ENCODE data around the gene ELAC2. TPM values are rescaled to one million over a fixed set of nuclear protein-coding genes. Genes with fewer than 3 reads are reported as not detected.
A peak's percentile ranks its signal among the peaks of the same experiment; 100 is the strongest.

Gene ELAC2
- total and polyA plus RNA-seq, 4 donors, result 10.8 to 53.8 (median 38.3) TPM

- intact Hi-C loops (cut with DNase I), result no loop called here
- Histone ChIP-seq H3K36me3 (ENCODE audit: control insufficient read depth in 1 of 2, insufficient read depth in 2 of 2, low read length in 1 of 2) (peaks cover 6 to 22% of the 10 kb centered on the region in 2 donors), H3K9me3 (ENCODE audit: control insufficient read depth, low read length) (no peaks in the 10 kb centered on the region), H3K4me1 (ENCODE audit: control insufficient read depth in 1 of 2, insufficient read depth in 2 of 2, low read length in 2 of 2) (no peaks in the 10 kb centered on the region), H3K27me3 (ENCODE audit: control insufficient read depth in 1 of 2, insufficient read depth in 2 of 2, low read length in 1 of 2) (no peaks in the 10 kb centered on the region), H3K27ac (ENCODE audit: low read depth in 1 of 2, low read length in 2 of 2) (no peak overlapping the region), H3K4me3 (ENCODE audit: low read length in 2 of 2) (no peak overlapping the region)
- no peak for ATAC-seq (ENCODE audit: low FRiP score)
- 92 to 94% methylated on average over 14 of the region's 14 CpGs for WGBS, 2 donors
- peak in 1 of 2 donors; percentile 67 for DNase-seq
Measured at GRCh38 chr17:12992676-12993075, 25.2 kb downstream of the ELAC2 start.

GRCh38 chr17:12990926-12991325, 26.9 kb downstream of the ELAC2 start:
- no peaks in the 10 kb centered on the region for H3K4me1 ChIP-seq (ENCODE audit: control insufficient read depth in 1 of 2, insufficient read depth in 2 of 2, low read length in 2 of 2)
- H3K27ac ChIP-seq (ENCODE audit: low read depth in 1 of 2, low read length in 2 of 2), result no peak overlapping the region
- intact Hi-C loops (cut with DNase I), result no loop called here
- H3K4me3 ChIP-seq (ENCODE audit: low read length in 2 of 2), result no peak overlapping the region
- DNase-seq (peak in 1 of 2 donors; percentile 63), ATAC-seq (ENCODE audit: low FRiP score) (no peak)
- peaks cover 6 to 20% of the 10 kb centered on the region in 2 donors for H3K36me3 ChIP-seq (ENCODE audit: control insufficient read depth in 1 of 2, insufficient read depth in 2 of 2, low read length in 1 of 2)
- no peaks in the 10 kb centered on the region for H3K9me3 ChIP-seq (ENCODE audit: control insufficient read depth, low read length)
- H3K27me3 ChIP-seq (ENCODE audit: control insufficient read depth in 1 of 2, insufficient read depth in 2 of 2, low read length in 1 of 2), result no peaks in the 10 kb centered on the region
- 94% methylated on average over 12 of the region's 12 CpGs for whole genome bisulfite sequencing, 2 donors

DNA sequence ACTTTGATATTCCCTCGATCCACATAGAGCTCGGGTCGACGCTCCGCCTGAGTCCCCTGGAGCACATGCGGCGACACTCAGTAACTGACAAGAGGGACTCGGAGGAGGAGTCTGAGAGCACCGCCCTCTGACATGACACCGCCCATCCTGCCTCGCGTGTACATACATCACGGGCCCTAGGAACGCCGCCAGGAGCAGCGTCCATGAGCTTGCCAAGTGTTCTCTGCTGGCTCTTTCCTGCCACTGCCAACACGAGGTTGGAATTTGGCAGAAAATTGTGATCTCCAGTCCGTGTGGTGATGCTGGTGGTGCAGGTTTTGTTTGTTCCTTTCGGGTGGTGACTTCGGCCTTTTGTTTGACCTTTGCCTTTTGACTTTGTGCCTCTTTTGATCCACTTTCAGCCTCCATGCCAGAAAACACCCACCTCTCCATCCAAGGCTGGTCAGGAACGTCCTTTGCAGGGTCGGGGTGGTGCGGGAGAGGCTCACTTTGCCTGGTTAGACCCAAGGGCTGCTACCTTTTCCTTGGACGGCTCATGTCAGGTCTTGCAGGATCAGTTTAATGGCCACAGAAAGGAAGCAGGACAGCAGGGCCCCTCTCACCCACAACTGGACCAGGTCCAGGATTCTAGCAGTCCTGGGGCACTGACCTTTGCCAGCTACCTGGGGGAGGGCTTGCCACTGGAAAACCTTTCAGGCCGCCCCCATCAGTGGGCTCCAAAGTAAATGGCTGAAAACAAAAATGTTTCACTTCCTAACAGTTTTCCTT, 27.6 kb downstream of the ELAC2 start:
- 82 to 83% methylated on average over 25 of the region's 25 CpGs for WGBS, 2 donors
- H3K4me1 ChIP-seq (ENCODE audit: control insufficient read depth in 1 of 2, insufficient read depth in 2 of 2, low read length in 2 of 2), result peaks cover 0 to 2% of the 10 kb centered on the region in 2 donors
- no peaks in the 10 kb centered on the region for H3K9me3 ChIP-seq (ENCODE audit: control insufficient read depth, low read length)
- H3K27me3 ChIP-seq (ENCODE audit: control insufficient read depth in 1 of 2, insufficient read depth in 2 of 2, low read length in 1 of 2), result no peaks in the 10 kb centered on the region
- DNase-seq (peak in 1 of 2 donors; percentile 61), ATAC-seq (ENCODE audit: low FRiP score) (no peak)
- intact Hi-C loops (cut with DNase I), result no loop called here
- H3K36me3 ChIP-seq (ENCODE audit: control insufficient read depth in 1 of 2, insufficient read depth in 2 of 2, low read length in 1 of 2), result peaks cover 0 to 15% of the 10 kb centered on the region in 2 donors
- no peak overlapping the region for H3K27ac ChIP-seq (ENCODE audit: low read depth in 1 of 2, low read length in 2 of 2)
- no peak overlapping the region for H3K4me3 ChIP-seq (ENCODE audit: low read length in 2 of 2)

GRCh38 chr17:12987120-12987519, 30.7 kb downstream of the ELAC2 start:
- Histone ChIP-seq H3K4me3 (ENCODE audit: low read length in 2 of 2) (no peak overlapping the region), H3K4me1 (ENCODE audit: control insufficient read depth in 1 of 2, insufficient read depth in 2 of 2, low read length in 2 of 2) (peaks cover 0 to 2% of the 10 kb centered on the region in 2 donors), H3K27me3 (ENCODE audit: control insufficient read depth in 1 of 2, insufficient read depth in 2 of 2, low read length in 1 of 2) (no peaks in the 10 kb centered on the region), H3K27ac (ENCODE audit: low read depth in 1 of 2, low read length in 2 of 2) (no peak overlapping the region), H3K9me3 (ENCODE audit: control insufficient read depth, low read length) (no peaks in the 10 kb centered on the region), H3K36me3 (ENCODE audit: control insufficient read depth in 1 of 2, insufficient read depth in 2 of 2, low read length in 1 of 2) (peaks cover 0 to 3% of the 10 kb centered on the region in 2 donors)
- ATAC-seq (ENCODE audit: low FRiP score) (no peak), DNase-seq (peak in 1 of 2 donors; percentile 60)
- WGBS, 2 donors, result 62 to 66% methylated on average over 12 of the region's 12 CpGs
- intact Hi-C loops (cut with DNase I), result no loop called here

- Histone ChIP-seq H3K4me3 (ENCODE audit: low read length in 2 of 2) (no peak overlapping the region), H3K4me1 (ENCODE audit: control insufficient read depth in 1 of 2, insufficient read depth in 2 of 2, low read length in 2 of 2) (peaks cover 0 to 2% of the 10 kb centered on the region in 2 donors), H3K27me3 (ENCODE audit: control insufficient read depth in 1 of 2, insufficient read depth in 2 of 2, low read length in 1 of 2) (no peaks in the 10 kb centered on the region), H3K27ac (ENCODE audit: low read depth in 1 of 2, low read length in 2 of 2) (no peak overlapping the region), H3K36me3 (ENCODE audit: control insufficient read depth in 1 of 2, insufficient read depth in 2 of 2, low read length in 1 of 2) (peaks cover 0 to 3% of the 10 kb centered on the region in 2 donors), H3K9me3 (ENCODE audit: control insufficient read depth, low read length) (no peaks in the 10 kb centered on the region)
- ATAC-seq (ENCODE audit: low FRiP score) (no peak), DNase-seq (peak in 1 of 2 donors; percentile 35)
- 31 to 37% methylated on average over 14 of the region's 14 CpGs for WGBS, 2 donors
- intact Hi-C loops (cut with DNase I), result no loop called here
Measured at GRCh38 chr17:12985431-12986293, 32.2 kb downstream of the ELAC2 start.

- intact Hi-C loops (cut with DNase I), result no loop called here
- no peak overlapping the region for H3K4me3 ChIP-seq (ENCODE audit: low read length in 2 of 2)
Measured at GRCh38 chr17:12983991-12984884, 33.6 kb downstream of the ELAC2 start.

DNA sequence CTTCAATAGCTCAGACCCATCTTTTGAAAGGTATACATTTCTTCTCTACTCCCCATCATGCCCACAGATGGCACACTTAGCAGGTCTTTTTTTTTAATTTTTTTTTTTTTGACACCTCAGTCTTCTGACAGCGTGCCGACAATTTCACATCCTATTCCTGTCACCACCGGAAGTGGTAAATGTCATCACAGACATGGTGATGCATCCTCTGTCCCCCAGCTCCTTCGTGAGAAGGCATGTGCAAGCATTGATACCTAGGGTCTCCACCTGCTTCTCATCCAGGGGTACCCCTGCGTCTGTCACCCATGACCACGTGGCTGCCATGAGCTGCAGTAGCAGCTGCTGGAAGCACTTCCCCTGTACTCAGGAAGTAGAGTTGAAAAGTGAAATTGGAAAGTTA, 35.6 kb downstream of the ELAC2 start:
- H3K36me3 ChIP-seq (ENCODE audit: control insufficient read depth in 1 of 2, insufficient read depth in 2 of 2, low read length in 1 of 2), result no peaks in the 10 kb centered on the region
- 91 to 92% methylated on average over 6 of the region's 6 CpGs for WGBS, 2 donors
- H3K4me3 ChIP-seq (ENCODE audit: low read length in 2 of 2), result no peak overlapping the region
- H3K27me3 ChIP-seq (ENCODE audit: control insufficient read depth in 1 of 2, insufficient read depth in 2 of 2, low read length in 1 of 2), result no peaks in the 10 kb centered on the region
- DNase-seq (peak in 1 of 2 donors; percentile 38), ATAC-seq (ENCODE audit: low FRiP score) (no peak)
- no peak overlapping the region for H3K27ac ChIP-seq (ENCODE audit: low read depth in 1 of 2, low read length in 2 of 2)
- H3K4me1 ChIP-seq (ENCODE audit: control insufficient read depth in 1 of 2, insufficient read depth in 2 of 2, low read length in 2 of 2), result peaks cover 0 to 2% of the 10 kb centered on the region in 2 donors
- no peaks in the 10 kb centered on the region for H3K9me3 ChIP-seq (ENCODE audit: control insufficient read depth, low read length)
- intact Hi-C loops (cut with DNase I), result no loop called here

More at GRCh38 chr17:12983991-12984884, 33.6 kb downstream of the ELAC2 start:
- H3K4me1 ChIP-seq (ENCODE audit: control insufficient read depth in 1 of 2, insufficient read depth in 2 of 2, low read length in 2 of 2), result peaks cover 0 to 2% of the 10 kb centered on the region in 2 donors
- WGBS, 2 donors, result 66 to 72% methylated on average over 21 of the region's 21 CpGs
- H3K36me3 ChIP-seq (ENCODE audit: control insufficient read depth in 1 of 2, insufficient read depth in 2 of 2, low read length in 1 of 2), result no peaks in the 10 kb centered on the region
- H3K9me3 ChIP-seq (ENCODE audit: control insufficient read depth, low read length), result no peaks in the 10 kb centered on the region
- DNase-seq, result peak; percentile 88 to 90
- H3K27me3 ChIP-seq (ENCODE audit: control insufficient read depth in 1 of 2, insufficient read depth in 2 of 2, low read length in 1 of 2), result no peaks in the 10 kb centered on the region
- peak; percentile 89 for ATAC-seq (ENCODE audit: low FRiP score)
- no peak overlapping the region for H3K27ac ChIP-seq (ENCODE audit: low read depth in 1 of 2, low read length in 2 of 2)

GRCh38 chr17:12979826-12980500, 37.9 kb downstream of the ELAC2 start:
- DNase-seq, result peak in 1 of 2 donors; percentile 25
- H3K36me3 ChIP-seq (ENCODE audit: control insufficient read depth in 1 of 2, insufficient read depth in 2 of 2, low read length in 1 of 2), result no peaks in the 10 kb centered on the region
- no peaks in the 10 kb centered on the region for H3K27me3 ChIP-seq (ENCODE audit: control insufficient read depth in 1 of 2, insufficient read depth in 2 of 2, low read length in 1 of 2)
- intact Hi-C loops (cut with DNase I), result no loop called here
- no peaks in the 10 kb centered on the region for H3K9me3 ChIP-seq (ENCODE audit: control insufficient read depth, low read length)
- H3K4me1 ChIP-seq (ENCODE audit: control insufficient read depth in 1 of 2, insufficient read depth in 2 of 2, low read length in 2 of 2), result no peaks in the 10 kb centered on the region
- H3K4me3 ChIP-seq (ENCODE audit: low read length in 2 of 2), result no peak overlapping the region
- no peak overlapping the region for H3K27ac ChIP-seq (ENCODE audit: low read depth in 1 of 2, low read length in 2 of 2)
- WGBS, 2 donors, result 90 to 95% methylated on average over 12 of the region's 12 CpGs
- no peak for ATAC-seq (ENCODE audit: low FRiP score)

Measured in aorta (tissue), 5 donors.